ENCODE results near the gene RASAL2.
"Not testable (repeated sequence)": the region's sequence is repeated elsewhere in the genome, so short reads cannot be mapped to it uniquely, and the experiment has no call there.

Gene RASAL2

GRCh38 chr1:178120088-178120487 is 26.2 kb downstream of the RASAL2 start:
- H2AFZ ChIP-seq (ENCODE audit: low read depth, low read length, severe bottlenecking) = no peak overlapping the region
- H3K4me3 ChIP-seq (ENCODE audit: insufficient read depth, low read length, poor library complexity, severe bottlenecking) = no peak overlapping the region
- no peak overlapping the region for H3K27ac ChIP-seq (ENCODE audit: low read depth, low read length)
- no peaks in the 10 kb centered on the region for H3K9me3 ChIP-seq (ENCODE audit: insufficient read depth, low read length)
- no peaks in the 10 kb centered on the region for H3K79me2 ChIP-seq (ENCODE audit: insufficient read depth, low read length)
- H3K4me2 ChIP-seq (ENCODE audit: low read depth, low read length, poor library complexity, severe bottlenecking) = no peak overlapping the region
- no peaks in the 10 kb centered on the region for H3K9me2 ChIP-seq (replicated peaks; ENCODE audit: insufficient read depth, low read length)
- no peaks in the 10 kb centered on the region for H3K36me3 ChIP-seq (ENCODE audit: low read length)
- no peak for TF ChIP-seq CTCF (IDR thresholded peaks at IDR 0.05; ENCODE audit: insufficient read depth, low read length, poor library complexity, severe bottlenecking)
- H4K20me1 ChIP-seq (ENCODE audit: low read depth, low read length) = no peaks in the 10 kb centered on the region
- no peak overlapping the region for H3K9ac ChIP-seq (ENCODE audit: low read length)
- H3F3A ChIP-seq (ENCODE audit: insufficient read depth) = no peaks in the 10 kb centered on the region
- no peaks in the 10 kb centered on the region for H3K27me3 ChIP-seq (ENCODE audit: low read length)

- H3K36me3 ChIP-seq (ENCODE audit: low read length); H3K9me2 ChIP-seq (replicated peaks; ENCODE audit: insufficient read depth, low read length); H3K27ac ChIP-seq (ENCODE audit: low read depth, low read length); H3K4me2 ChIP-seq (ENCODE audit: low read depth, low read length, poor library complexity, severe bottlenecking); H3K4me3 ChIP-seq (ENCODE audit: insufficient read depth, low read length, poor library complexity, severe bottlenecking); H3K9ac ChIP-seq (ENCODE audit: low read length); H3K9me3 ChIP-seq (ENCODE audit: insufficient read depth, low read length); H2AFZ ChIP-seq (ENCODE audit: low read depth, low read length, severe bottlenecking); H3K79me2 ChIP-seq (ENCODE audit: insufficient read depth, low read length); H4K20me1 ChIP-seq (ENCODE audit: low read depth, low read length); H3F3A ChIP-seq (ENCODE audit: insufficient read depth); H3K27me3 ChIP-seq (ENCODE audit: low read length): not testable (repeated sequence)
These were observed 26.7 kb downstream of the RASAL2 start for GRCh38 chr1:178120520-178121052.

- Histone ChIP-seq H3K27ac (ENCODE audit: low read depth, low read length) (no peak overlapping the region), H3F3A (ENCODE audit: insufficient read depth) (no peaks in the 10 kb centered on the region), H3K4me3 (ENCODE audit: insufficient read depth, low read length, poor library complexity, severe bottlenecking) (no peak overlapping the region), H4K20me1 (ENCODE audit: low read depth, low read length) (no peaks in the 10 kb centered on the region), H3K79me2 (ENCODE audit: insufficient read depth, low read length) (no peaks in the 10 kb centered on the region), H2AFZ (ENCODE audit: low read depth, low read length, severe bottlenecking) (no peak overlapping the region), H3K36me3 (ENCODE audit: low read length) (no peaks in the 10 kb centered on the region), H3K9ac (ENCODE audit: low read length) (no peak overlapping the region), H3K27me3 (ENCODE audit: low read length) (no peaks in the 10 kb centered on the region), H3K9me3 (ENCODE audit: insufficient read depth, low read length) (no peaks in the 10 kb centered on the region), H3K9me2 (replicated peaks; ENCODE audit: insufficient read depth, low read length) (no peaks in the 10 kb centered on the region), H3K4me2 (ENCODE audit: low read depth, low read length, poor library complexity, severe bottlenecking) (no peak overlapping the region)
- TF ChIP-seq CTCF (IDR thresholded peaks at IDR 0.05; ENCODE audit: insufficient read depth, low read length, poor library complexity, severe bottlenecking) (no peak), EZH2phosphoT487 (conservative IDR thresholded peaks at IDR 0.05; ENCODE audit: low read length) (no peak)
These were observed 28.0 kb downstream of the RASAL2 start for GRCh38 chr1:178121883-178122282.

GRCh38 chr1:178122283-178122682 is 28.4 kb downstream of the RASAL2 start:
- no peak overlapping the region for H2AFZ ChIP-seq (ENCODE audit: low read depth, low read length, severe bottlenecking)
- H3K4me2 ChIP-seq (ENCODE audit: low read depth, low read length, poor library complexity, severe bottlenecking) = no peak overlapping the region
- H3F3A ChIP-seq (ENCODE audit: insufficient read depth) = no peaks in the 10 kb centered on the region
- TF ChIP-seq EZH2phosphoT487 (conservative IDR thresholded peaks at IDR 0.05; ENCODE audit: low read length) = no peak
- TF ChIP-seq CTCF (IDR thresholded peaks at IDR 0.05; ENCODE audit: insufficient read depth, low read length, poor library complexity, severe bottlenecking) = no peak
- H3K36me3 ChIP-seq (ENCODE audit: low read length) = no peaks in the 10 kb centered on the region
- no peaks in the 10 kb centered on the region for H4K20me1 ChIP-seq (ENCODE audit: low read depth, low read length)
- H3K27ac ChIP-seq (ENCODE audit: low read depth, low read length) = no peak overlapping the region
- H3K9me2 ChIP-seq (replicated peaks; ENCODE audit: insufficient read depth, low read length) = no peaks in the 10 kb centered on the region
- H3K9ac ChIP-seq (ENCODE audit: low read length) = no peak overlapping the region
- H3K4me3 ChIP-seq (ENCODE audit: insufficient read depth, low read length, poor library complexity, severe bottlenecking) = no peak overlapping the region
- H3K27me3 ChIP-seq (ENCODE audit: low read length) = no peaks in the 10 kb centered on the region
- H3K79me2 ChIP-seq (ENCODE audit: insufficient read depth, low read length) = no peaks in the 10 kb centered on the region
- no peaks in the 10 kb centered on the region for H3K9me3 ChIP-seq (ENCODE audit: insufficient read depth, low read length)
